Endometrial microvascular endothelial cells (primary cell): ENCODE measurements around the gene GPR132. TPM values are rescaled to one million over a fixed set of nuclear protein-coding genes. Genes with fewer than 3 reads are reported as not detected.
"Not testable (repeated sequence)": the region's sequence is repeated elsewhere in the genome, so short reads cannot be mapped to it uniquely, and the experiment has no call there.

Experiments used
- in situ Hi-C: cut with HindIII; loops from 2 replicates; pipeline ENCODE4 v1.10.0; 2017; ENCODE audit warnings: low sequenced_read_pairs, low pct_unique_long_range_greater_than_20kb; ENCODE audit errors: inconsistent ontology term
- total RNA-seq: library from RNA; depleted of rRNA; stranded (reverse); fragments of >200 nt; gene quantifications from one replicate; pipeline ENCODE4 v1.2.3, GENCODE V29; 2015; ENCODE audit errors: inconsistent ontology term

GPR132 gene
- total RNA-seq, 1 donor from 2014 or later: not detected

GRCh38 chr14:105053421-105053820 is 11.8 kb downstream of the GPR132 start:
- in situ Hi-C loops: loop anchor here (10.0 kb wide), 1 partner anchor 119 kb away; no protein-coding TSS in a partner anchor

GRCh38 chr14:105052110-105052458 is 13.1 kb downstream of the GPR132 start:
- in situ Hi-C loops: loop anchor here (10.0 kb wide), 1 partner anchor 117 kb away; no protein-coding TSS in a partner anchor

GRCh38 chr14:105051182-105052109 is 13.8 kb downstream of the GPR132 start:
- in situ Hi-C loops: loop anchor here (10.0 kb wide), 1 partner anchor 117 kb away; no protein-coding TSS in a partner anchor

- in situ Hi-C loops: loop anchor here (10.0 kb wide), 1 partner anchor 116 kb away; no protein-coding TSS in a partner anchor
Observed at GRCh38 chr14:105050551-105050897, 14.7 kb downstream of the GPR132 start.

- in situ Hi-C loops: loop anchor here (10.0 kb wide), 1 partner anchor 115 kb away; no protein-coding TSS in a partner anchor
Observed at GRCh38 chr14:105049753-105050550, 15.3 kb downstream of the GPR132 start.

GRCh38 chr14:105047283-105048016 is 17.8 kb downstream of the GPR132 start:
- in situ Hi-C loops: no loop called here

DNA sequence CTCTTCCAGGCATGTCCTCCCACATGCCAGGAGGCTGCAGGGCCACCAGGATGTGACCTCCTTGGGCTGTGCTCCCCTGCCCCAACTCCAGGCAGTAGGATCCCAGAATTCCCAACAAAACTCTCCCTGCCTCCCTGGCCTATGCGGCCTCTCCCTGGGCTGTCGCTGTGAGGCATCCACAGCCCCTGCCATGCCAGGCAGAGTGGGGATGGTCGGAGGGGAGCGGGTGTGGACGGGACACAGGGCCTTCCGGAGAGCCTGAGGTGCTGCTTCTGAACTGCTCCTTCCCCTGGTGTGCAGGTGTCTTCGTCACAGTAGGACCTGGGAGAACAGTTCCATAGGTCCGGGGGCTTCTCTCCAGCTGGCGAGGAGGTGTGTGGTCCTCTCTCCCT is 18.3 kb downstream of the GPR132 start:
- in situ Hi-C loops: no loop called here

DNA sequence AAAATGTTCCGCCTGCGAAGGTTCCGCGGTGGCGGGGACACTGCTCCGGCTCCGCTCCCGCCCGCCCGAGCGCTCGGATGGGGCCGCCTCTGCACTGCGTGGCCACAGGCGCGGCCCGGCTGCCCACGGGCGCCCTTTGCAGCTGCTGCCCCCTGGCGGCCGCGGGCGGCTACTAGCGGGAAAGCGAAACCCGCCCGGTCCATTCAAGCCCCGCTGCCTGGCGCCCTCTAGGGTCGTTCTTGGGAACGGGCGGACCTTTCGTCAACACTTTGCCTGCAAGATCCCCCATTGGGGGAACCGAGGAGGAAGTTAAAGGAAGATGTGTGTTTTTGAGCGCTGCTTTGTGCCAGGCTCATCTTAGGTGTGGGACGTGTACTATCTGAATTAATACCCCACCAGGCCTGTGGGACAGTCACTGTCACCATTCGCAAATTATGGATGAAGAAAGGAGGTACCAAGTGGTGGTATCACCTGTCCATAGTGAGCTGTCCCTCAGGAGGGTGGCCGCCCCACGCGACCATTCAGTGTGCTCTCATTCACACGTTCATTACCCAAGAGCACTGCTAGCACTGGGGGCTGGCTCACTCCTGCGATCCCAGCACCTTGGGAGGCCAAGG is 19.4 kb downstream of the GPR132 start:
- in situ Hi-C loops: no loop called here

DNA sequence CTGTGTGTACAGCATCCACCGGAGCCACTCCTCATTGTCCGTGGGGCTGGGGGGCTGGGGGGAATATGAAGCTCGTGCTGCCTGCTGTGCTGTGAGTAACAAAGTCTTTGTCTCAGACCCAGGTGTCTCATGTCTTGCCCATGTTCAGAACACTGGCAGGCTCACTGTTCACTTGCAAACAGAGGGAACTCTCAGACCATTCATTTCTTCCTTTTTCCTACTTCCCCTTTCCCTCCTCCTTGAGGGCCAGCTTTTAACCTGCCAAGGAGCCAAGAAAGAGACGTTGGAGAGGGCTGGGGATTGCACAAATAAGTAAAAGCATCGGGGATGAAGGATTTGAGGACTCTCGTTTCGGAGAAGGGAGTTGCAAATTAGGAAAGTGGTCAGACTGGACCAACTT is 21.6 kb downstream of the GPR132 start:
- in situ Hi-C loops: no loop called here

- in situ Hi-C loops: no loop called here
Observed at GRCh38 chr14:105042813-105043212, 22.4 kb downstream of the GPR132 start.

DNA sequence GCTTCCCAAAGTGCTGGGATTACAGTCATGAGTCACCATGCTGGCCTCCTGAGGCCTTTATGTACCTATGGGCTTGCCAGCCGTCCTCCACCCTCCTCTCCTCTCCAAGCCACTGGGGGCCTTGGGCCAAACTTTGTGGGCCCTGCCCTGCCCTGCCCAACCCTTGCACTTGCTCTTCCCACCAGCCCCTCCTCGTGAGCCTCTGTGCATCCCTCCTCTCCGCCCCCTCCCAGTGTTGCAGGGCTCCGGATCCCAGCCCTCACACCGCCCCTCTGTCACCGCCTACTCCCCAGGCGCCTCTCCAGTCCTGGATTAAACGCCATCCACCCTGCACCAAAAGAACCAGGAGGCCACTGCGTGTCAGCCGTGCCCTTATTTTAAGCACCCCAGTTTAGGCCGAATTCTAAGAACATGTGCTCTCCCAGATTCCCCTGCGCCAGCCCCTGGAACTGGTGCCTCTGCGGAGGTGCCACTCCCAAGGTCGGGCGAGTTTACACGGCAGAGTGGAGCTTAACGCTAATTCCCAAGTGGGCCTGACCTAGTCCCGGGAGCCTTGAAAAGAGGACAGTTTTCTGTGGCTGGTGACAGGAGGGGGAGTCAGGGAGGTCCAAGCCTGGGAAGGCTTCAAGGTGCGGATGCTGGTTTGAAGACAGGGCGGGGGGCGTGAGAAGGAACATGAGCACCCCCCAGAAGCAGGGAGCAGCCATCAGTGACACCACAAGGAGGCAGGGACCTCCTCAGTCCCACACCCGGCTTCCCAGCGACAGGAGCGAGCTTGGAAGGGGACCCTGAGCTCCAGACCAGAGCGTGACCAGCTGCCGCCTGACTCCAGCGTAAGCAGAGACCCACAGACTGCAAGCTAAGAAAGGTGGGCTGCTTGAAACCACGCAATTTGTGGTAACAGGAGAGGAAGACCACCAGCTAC is 23.1 kb downstream of the GPR132 start:
- in situ Hi-C loops: no loop called here

- in situ Hi-C loops: no loop called here
Observed at GRCh38 chr14:105039458-105040205, 25.6 kb downstream of the GPR132 start.

- in situ Hi-C loops: not testable (repeated sequence)
Observed at GRCh38 chr14:105035616-105036015, 29.6 kb downstream of the GPR132 start.

DNA sequence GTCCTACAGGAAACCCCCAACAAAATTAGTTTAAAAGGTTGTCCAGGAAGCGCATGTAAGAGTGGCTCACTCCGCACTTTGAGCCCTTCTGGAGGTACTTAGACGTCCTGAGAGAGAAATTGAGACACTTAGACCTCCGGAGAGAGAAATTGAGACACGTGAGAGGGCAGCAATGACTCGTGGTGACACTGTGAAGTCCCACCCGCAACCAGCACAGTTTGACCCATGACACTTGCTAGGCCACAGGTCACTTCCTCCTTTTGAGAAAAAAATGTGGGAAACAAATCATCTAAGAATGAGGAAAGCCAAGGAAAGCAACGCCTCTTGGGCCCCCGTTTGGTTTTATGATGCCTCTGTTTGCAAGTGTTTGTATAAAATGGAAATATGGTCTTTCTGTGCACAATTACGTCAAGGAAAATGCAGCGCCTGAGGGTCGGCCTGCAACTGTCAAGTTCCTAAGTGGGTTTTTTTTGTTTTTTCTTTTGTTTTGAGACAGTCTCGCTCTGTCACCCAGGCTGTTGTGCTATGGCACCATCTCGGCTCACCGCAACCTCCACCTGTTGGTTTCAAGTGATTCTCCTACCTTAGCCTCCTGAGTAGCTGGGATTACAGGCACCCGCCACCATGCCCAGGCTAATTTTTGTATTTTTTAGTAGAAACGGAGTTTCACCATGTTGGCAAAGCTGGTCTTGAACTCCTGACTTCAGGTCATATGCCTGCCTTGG is 30.8 kb downstream of the GPR132 start:
- in situ Hi-C loops: no loop called here

- in situ Hi-C loops: not testable (repeated sequence)
Observed at GRCh38 chr14:105033412-105033900, 31.8 kb downstream of the GPR132 start.

GRCh38 chr14:105032451-105032901 is 32.8 kb downstream of the GPR132 start:
- in situ Hi-C loops: not testable (repeated sequence)
